ENCODE data around the gene ARMC9.

DNA sequence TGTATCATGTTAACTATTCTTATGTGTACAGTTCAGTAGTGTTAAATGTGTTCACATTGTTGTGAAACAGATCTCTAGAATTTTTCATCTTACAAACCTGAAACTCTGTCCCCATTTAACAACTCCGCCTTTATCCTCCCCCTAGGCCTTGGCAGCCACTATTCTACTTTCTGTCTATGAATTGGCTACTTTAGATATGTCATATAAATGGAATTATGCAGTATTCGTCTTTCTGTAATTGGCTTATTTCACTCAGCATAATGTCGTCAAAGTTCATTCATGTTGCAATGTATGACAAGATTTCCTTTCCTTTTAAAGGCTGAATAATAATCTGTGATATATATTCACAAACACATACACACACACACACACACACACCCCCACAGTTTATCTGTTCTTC is 12.4 kb downstream of the ARMC9 start:
- TF ChIP-seq, protein P1, sequence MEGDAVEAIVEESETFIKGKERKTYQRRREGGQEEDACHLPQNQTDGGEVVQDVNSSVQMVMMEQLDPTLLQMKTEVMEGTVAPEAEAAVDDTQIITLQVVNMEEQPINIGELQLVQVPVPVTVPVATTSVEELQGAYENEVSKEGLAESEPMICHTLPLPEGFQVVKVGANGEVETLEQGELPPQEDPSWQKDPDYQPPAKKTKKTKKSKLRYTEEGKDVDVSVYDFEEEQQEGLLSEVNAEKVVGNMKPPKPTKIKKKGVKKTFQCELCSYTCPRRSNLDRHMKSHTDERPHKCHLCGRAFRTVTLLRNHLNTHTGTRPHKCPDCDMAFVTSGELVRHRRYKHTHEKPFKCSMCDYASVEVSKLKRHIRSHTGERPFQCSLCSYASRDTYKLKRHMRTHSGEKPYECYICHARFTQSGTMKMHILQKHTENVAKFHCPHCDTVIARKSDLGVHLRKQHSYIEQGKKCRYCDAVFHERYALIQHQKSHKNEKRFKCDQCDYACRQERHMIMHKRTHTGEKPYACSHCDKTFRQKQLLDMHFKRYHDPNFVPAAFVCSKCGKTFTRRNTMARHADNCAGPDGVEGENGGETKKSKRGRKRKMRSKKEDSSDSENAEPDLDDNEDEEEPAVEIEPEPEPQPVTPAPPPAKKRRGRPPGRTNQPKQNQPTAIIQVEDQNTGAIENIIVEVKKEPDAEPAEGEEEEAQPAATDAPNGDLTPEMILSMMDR (conservative IDR thresholded peaks at IDR 0.05; ENCODE audit: low read depth, low read length) = no peak
- no peak for TF ChIP-seq EZH2 (IDR thresholded peaks at IDR 0.05; ENCODE audit: borderline replicate concordance, low read depth, low read length, poor library complexity, severe bottlenecking)
